Natural killer cell treated with Interleukin-12 subunit alpha and Interleukin-12 subunit beta and Interleukin-15 and Interleukin-18, amount 100 ng/mL, for 72 hours (primary cell): ENCODE measurements around the gene RRAGC. TPM values are rescaled to one million over a fixed set of nuclear protein-coding genes. Genes with fewer than 3 reads are reported as not detected.
A peak's percentile ranks its signal among the peaks of the same experiment; 100 is the strongest.
"Not testable (repeated sequence)": the region's sequence is repeated elsewhere in the genome, so short reads cannot be mapped to it uniquely, and the experiment has no call there.

Experiments
- ATAC-seq, 2 donors: fragments of 150-1000 bp; cut with Tn5 transposase in 1 of 2; sonication (Bioruptor Pico), chemical (Tn5 transposase) in 1 of 2; 2 replicates each; pipeline ENCODE4 v1.10.0; 2021
- DNase-seq: peaks from one replicate; pipeline ENCODE4 v3.0.0; 2022; ENCODE audit warnings: low spot score
- H3K27ac Mint-ChIP-seq, 2 donors: 1 replicate in 1 of 2; 2 replicates in 1 of 2; pipeline ENCODE4 v1.8.0; 2022; ENCODE audit warnings: mixed read lengths in 2 of 2, mild to moderate bottlenecking in 1 of 2, moderate library complexity in 1 of 2
- H3K27me3 Mint-ChIP-seq, 2 donors: 1 replicate in 1 of 2; 2 replicates in 1 of 2; pipeline ENCODE4 v1.8.0; 2022; ENCODE audit warnings: mixed read lengths in 2 of 2
- H3K36me3 Mint-ChIP-seq: one replicate; pipeline ENCODE4 v1.8.0; 2022; ENCODE audit warnings: mixed read lengths
- H3K4me1 Mint-ChIP-seq, 2 donors: 1 replicate in 1 of 2; 2 replicates in 1 of 2; pipeline ENCODE4 v1.8.0; 2022; ENCODE audit warnings: low read depth in 2 of 2, mixed read lengths in 2 of 2, mild to moderate bottlenecking in 1 of 2
- H3K4me3 Mint-ChIP-seq: one replicate; pipeline ENCODE4 v1.8.0; 2022; ENCODE audit warnings: mixed read lengths
- H3K9me3 Mint-ChIP-seq: 2 replicates; pipeline ENCODE4 v1.8.0; 2022; ENCODE audit warnings: mixed read lengths
- total RNA-seq, 2 donors: library from RNA; stranded (reverse); gene quantifications; one replicate each; pipeline ENCODE4 v1.2.3, GENCODE V29; 2022

The RRAGC gene
- total RNA-seq, 2 donors from 2014 or later = 18.3 to 24.2 TPM

DNA sequence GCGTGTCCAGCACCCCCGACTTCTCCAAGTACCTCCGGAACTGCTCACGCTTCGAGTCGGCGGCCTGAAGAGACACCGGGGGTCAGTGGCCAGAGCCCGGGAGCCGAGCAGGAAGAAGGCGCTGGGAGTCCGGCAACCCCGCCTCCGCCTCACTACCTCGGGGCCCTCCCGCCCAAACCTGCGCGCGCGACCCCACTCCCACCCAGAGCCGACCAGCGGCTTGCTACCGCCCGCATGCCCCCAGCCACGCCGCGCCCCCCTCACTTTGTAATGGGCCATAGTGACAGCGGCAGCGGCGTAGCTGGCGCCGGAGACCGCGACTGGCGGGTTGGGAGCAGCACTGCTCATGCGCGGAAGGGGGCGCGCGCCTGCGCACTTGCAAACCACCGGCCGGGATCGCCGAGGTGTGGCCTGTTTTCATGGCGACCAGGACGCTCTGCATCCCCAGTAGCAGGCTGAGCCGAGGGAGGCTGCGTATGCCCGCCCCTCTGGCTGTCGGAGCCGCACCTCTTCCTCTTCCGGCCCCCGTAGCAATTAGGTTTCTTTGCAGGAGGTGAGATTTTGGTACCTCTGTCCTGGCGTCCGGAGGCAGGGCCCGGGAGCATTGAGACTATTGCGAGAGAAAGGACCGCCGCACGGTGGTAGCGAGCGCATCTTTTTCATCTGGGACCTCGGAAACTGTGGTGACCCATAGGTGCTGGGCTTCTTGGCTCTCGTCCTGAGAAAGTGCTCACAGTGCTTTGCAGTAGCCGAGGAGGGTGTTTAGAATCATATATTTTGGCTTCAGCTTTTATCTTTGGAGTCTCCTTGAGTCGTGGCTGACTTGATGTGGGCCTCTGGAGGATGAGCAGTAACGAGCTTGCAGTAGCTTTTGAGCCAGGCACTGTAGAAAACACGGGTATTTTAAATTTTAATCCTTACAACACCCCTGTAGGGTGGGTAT is 13.7 kb upstream of the RRAGC start, which contains the start of gene MYCBP:
Gene MYCBP, minus strand, starts transcription at position 322 of the 943 bp plus-strand sequence. Its CDS starts 43 bp downstream, at position 279.
- DNase-seq (peak; percentile 97), ATAC-seq (peak; percentile 100)
- Mint-ChIP-seq H3K27me3 (no peaks in the 10 kb centered on the region), H3K4me1 (peaks cover 11 to 22% of the 10 kb centered on the region in 2 donors), H3K36me3 (no peaks in the 10 kb centered on the region), H3K4me3 (peak within 1 kb of the TSS; percentile 78), H3K27ac (peak within 1 kb of the TSS; percentile 81 to 82), H3K9me3 (no peaks in the 10 kb centered on the region)

DNA sequence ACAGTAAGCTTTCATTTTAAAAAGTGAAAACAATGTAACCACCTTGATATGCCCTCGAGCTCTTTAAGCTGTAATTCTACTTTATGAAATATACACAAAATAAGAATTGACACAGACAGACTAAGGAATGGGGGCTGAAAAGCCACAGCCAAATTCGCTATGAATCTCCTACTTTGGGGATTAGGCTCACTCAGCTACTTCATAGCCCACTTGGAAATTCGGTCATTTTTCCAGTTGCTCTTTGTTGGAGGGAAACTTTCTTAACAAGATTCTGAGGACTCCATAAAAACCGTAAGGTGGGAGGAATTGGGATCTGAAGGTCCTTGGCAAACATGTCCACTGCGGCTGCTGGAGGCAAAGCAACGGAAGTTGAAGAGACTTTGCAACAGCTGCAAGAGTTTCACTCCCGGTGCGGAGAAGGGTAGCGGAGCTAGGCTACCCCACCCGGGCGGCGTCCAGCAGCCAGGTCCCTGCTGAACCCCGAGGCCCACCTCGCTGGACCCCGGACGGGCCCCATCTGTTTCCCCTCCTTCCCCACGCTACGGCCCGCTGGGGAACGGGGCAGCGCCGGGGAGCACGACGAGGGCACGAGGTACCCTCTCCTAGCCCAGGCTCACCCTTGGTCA is 12.9 kb upstream of the RRAGC start:
- Mint-ChIP-seq H3K27ac (peak overlapping the region; percentile 81 to 82), H3K9me3 (no peaks in the 10 kb centered on the region), H3K4me3 (peak overlapping the region; percentile 78), H3K36me3 (no peaks in the 10 kb centered on the region), H3K27me3 (no peaks in the 10 kb centered on the region), H3K4me1 (peaks cover 11 to 22% of the 10 kb centered on the region in 2 donors)
- DNase-seq (peak; percentile 63), ATAC-seq (peak; percentile 13 to 51)

DNA sequence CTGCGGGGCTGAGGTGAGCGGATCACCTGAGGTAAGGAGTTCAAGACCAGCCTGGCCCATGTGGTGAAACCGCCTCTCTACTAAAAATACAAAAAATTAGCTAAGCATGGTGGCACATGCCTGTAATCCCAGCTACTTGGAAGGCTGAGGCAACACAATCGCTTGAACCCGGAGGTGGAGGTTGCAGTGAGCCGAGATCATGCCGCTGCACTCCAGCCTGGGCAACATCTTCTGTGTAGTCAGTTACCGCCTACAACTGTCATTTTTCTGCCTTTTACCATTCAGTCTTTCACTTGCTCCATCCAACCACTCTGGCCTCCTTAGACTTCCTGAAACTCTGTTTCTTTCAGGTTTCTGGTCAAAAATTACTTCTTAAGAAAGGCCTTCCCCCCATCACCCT is 11.4 kb upstream of the RRAGC start:
- Mint-ChIP-seq H3K27ac (no peak overlapping the region), H3K9me3 (no peaks in the 10 kb centered on the region), H3K36me3 (no peaks in the 10 kb centered on the region), H3K4me3 (peak overlapping the region; percentile 78), H3K27me3 (no peaks in the 10 kb centered on the region), H3K4me1 (peaks cover 11 to 22% of the 10 kb centered on the region in 2 donors)
- ATAC-seq (no peak), DNase-seq (no peak)

DNA sequence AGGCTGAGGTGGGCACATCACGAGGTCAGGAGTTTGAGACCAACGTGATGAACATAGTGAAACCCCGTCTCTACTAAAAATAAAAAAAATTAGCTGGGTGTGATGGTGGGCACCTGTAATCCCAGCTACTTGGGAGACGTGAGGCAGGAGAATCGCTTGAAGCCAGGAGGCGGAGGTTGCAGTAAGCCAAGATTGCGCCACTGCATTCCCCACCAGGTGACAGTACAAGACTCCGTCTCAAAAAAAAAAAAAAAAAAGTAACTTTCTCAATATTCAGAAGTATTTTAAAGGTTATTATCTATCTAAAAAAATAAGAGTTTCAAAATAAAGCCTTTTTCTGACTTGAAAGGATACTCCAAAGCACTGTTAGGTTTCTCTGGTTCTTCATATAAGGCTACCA is 7.6 kb upstream of the RRAGC start:
- H3K36me3 Mint-ChIP-seq = peaks cover 5% of the 10 kb centered on the region
- no peak overlapping the region for H3K27ac Mint-ChIP-seq
- no peaks in the 10 kb centered on the region for H3K9me3 Mint-ChIP-seq
- no peak overlapping the region for H3K4me3 Mint-ChIP-seq
- ATAC-seq (no peak), DNase-seq (no peak)
- H3K4me1 Mint-ChIP-seq = peaks cover 6 to 18% of the 10 kb centered on the region in 2 donors
- no peaks in the 10 kb centered on the region for H3K27me3 Mint-ChIP-seq

DNA sequence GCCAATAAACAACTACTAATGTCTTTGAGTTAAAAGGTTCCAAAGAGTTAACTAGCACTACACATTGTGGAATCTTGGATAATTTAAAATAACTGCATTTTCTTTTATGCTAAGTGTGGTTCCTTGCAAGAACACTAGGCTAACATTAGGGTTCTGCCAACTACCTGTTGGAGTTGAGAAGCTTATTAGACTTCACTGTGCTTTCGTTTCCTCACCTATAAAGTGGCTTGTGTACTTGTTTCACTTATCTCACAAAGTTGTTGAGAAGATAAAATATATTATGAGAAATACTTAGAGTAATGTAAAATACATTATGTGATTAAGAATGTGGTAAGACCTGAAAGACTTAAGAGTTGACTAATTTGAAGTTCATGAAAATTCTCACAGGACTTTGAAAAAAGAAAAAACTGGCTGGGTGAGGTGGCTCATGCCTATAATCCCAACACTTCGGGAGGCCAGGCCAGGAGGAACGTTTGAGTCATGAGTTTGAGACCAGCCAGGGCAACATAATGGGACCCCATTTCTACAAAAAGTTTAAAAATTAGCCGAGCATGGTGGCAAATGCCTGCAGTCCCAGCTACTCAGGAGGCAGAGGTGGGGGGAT is 5.6 kb upstream of the RRAGC start:
- H3K4me3 Mint-ChIP-seq = no peak overlapping the region
- H3K9me3 Mint-ChIP-seq = no peaks in the 10 kb centered on the region
- DNase-seq (no peak), ATAC-seq (no peak)
- no peak overlapping the region for H3K27ac Mint-ChIP-seq
- no peaks in the 10 kb centered on the region for H3K27me3 Mint-ChIP-seq
- peaks cover 3 to 18% of the 10 kb centered on the region in 2 donors for H3K4me1 Mint-ChIP-seq
- peaks cover 5% of the 10 kb centered on the region for H3K36me3 Mint-ChIP-seq

DNA sequence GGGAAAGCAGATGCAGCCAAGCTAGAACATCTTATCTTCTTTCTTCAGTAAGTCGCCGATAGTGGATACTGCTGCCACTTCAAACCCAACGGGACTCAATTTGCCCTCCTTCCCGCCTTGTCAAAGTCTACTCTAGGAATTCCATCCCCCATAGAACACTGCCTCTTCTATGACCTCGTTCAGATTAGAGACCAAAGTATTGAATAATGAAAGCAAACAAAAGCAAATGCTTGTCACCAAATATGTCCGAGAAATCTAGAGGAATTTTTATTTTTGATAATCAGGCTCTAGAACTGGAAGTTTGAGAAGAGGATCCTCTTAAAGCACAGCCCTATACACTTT is 853 bp upstream of the RRAGC start:
- Mint-ChIP-seq H3K4me3 (peak overlapping the region; percentile 91), H3K27me3 (no peaks in the 10 kb centered on the region), H3K4me1 (peaks cover 21 to 31% of the 10 kb centered on the region in 2 donors), H3K9me3 (no peaks in the 10 kb centered on the region), H3K27ac (peak overlapping the region; percentile 60 to 91), H3K36me3 (peaks cover 14% of the 10 kb centered on the region)
- ATAC-seq (no peak), DNase-seq (no peak)

DNA sequence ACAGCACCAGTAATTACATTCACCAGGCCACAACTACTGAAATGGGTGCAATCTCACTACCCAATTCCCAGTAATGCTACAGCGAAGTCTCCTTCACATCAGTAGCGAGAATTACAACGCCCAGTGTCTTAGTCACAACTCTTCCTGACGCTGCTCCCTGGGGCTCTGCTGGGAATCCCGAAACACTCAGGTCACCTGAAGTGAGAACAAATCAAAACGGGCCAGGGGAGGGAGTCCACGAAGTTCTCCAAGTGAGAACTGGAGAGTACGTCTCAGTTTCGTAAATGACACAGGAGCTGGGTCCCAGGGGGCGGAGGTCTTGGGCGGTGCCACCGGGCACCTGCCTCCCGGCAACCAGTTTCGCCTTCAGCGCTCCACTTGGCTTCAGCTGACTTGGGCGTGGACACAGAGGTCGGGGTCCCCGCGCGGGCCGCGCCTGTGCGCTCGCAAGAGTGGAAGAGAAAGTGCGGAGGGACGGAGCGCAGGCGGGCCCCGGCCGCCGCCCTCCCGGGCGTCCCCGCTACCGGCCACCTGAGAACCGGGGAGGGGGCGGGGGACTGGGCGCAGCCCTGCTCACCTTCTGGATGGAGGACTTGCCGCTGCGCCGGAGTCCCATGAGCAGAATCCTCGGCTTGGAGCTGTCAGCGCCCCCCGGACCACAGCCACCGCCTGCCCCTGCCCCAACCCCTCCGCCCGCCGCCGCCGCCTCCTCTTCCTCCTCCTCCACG is 575 bp downstream of the RRAGC start:
- DNase-seq (peak; percentile 74), ATAC-seq (peak; percentile 47)
- Mint-ChIP-seq H3K9me3 (no peaks in the 10 kb centered on the region), H3K27me3 (no peaks in the 10 kb centered on the region), H3K4me3 (peak overlapping the region; percentile 91), H3K4me1 (peaks cover 21 to 37% of the 10 kb centered on the region in 2 donors), H3K27ac (peak overlapping the region; percentile 81 to 82), H3K36me3 (peaks cover 20% of the 10 kb centered on the region)

DNA sequence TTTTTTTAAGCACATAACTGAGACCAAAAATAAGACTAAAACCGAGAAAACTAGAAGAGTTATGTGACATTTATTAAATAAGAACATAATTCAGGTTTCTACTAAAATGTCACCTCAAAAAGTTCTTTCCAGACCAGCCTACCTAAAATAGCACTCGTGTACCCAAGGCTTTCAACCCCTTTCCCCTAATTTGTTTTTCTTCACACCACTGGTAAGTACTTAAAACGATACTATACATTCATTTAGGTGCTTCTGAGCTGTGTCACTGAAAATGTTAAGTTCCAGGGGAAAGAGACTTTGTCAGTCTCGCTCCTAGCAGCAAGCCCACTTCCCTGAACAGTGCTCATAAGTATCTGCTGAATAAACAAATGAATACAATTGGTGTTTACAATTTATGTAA is 6.8 kb downstream of the RRAGC start:
- DNase-seq (no peak), ATAC-seq (peak; percentile 73 to 90)
- peak overlapping the region; percentile 30 to 68 for H3K27ac Mint-ChIP-seq
- peaks cover 29% of the 10 kb centered on the region for H3K36me3 Mint-ChIP-seq
- H3K4me3 Mint-ChIP-seq = peak overlapping the region; percentile 63
- peaks cover 15 to 28% of the 10 kb centered on the region in 2 donors for H3K4me1 Mint-ChIP-seq
- no peaks in the 10 kb centered on the region for H3K27me3 Mint-ChIP-seq
- H3K9me3 Mint-ChIP-seq = no peaks in the 10 kb centered on the region

DNA sequence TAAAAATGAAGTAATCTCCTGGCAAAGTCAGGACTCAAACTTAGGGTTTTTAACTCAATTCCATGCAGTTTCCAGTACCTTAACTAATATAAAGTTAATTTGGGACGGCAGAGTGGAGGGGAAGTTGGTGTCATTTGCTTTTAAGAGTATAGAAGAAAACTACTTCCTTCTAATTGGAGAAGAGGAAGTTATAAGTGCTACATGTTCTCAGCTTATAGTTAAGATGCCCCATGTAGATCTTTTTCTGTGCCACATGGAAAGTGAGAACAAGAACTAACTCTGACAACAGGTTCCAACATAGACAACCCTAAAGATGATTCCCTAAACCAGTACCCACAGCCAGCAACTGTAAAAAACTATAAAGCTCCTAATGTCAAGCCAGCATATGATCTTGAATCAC is 11.5 kb downstream of the RRAGC start:
- ATAC-seq (no peak), DNase-seq (no peak)
- H3K9me3 Mint-ChIP-seq = no peaks in the 10 kb centered on the region
- H3K36me3 Mint-ChIP-seq = peaks cover 28% of the 10 kb centered on the region
- no peaks in the 10 kb centered on the region for H3K27me3 Mint-ChIP-seq
- H3K4me1 Mint-ChIP-seq = peaks cover 9 to 17% of the 10 kb centered on the region in 2 donors
- no peak overlapping the region for H3K4me3 Mint-ChIP-seq
- no peak overlapping the region for H3K27ac Mint-ChIP-seq

DNA sequence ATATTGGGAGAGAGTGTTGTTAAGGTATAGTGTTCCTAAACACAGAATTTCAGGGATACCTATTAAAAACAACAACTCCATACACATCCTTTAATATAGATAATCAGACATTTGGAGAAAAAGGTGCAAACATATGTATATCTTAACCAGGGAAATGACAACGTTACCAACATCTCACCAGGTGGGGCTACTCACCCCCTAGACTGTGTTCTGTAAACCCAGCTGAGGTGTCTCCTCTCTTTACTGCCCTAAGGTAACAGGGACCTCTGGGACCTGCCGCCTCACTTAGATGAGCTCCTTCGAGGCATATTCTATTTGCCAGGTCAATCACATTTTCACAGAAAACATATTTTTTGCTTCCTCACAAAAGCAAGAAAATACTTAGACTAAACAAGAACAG is 13.4 kb downstream of the RRAGC start:
- Mint-ChIP-seq H3K4me3 (no peak overlapping the region), H3K4me1 (peaks cover 4 to 10% of the 10 kb centered on the region in 2 donors), H3K36me3 (peaks cover 21% of the 10 kb centered on the region), H3K27ac (no peak overlapping the region), H3K9me3 (no peaks in the 10 kb centered on the region), H3K27me3 (no peaks in the 10 kb centered on the region)
- ATAC-seq (no peak), DNase-seq (no peak)

DNA sequence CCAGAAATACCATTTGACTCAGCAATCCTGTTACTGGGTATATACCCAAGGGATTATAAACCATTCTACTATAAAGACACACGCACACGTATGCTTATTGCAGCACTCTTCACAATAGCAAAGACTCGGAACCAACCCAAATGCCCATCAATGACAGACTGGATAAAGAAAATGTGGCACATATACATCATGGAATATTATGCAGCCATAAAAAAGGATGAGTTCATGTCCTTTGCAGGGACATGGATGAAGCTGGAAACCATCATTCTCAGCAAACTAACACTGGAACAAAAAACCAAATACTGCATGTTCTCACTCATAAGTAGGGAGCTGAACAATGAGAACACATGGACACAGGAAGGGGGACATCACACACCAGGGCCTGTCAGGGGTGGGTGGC is 14.5 kb downstream of the RRAGC start:
- not testable (repeated sequence) for H3K27me3 Mint-ChIP-seq, H3K4me3 Mint-ChIP-seq, H3K9me3 Mint-ChIP-seq, H3K27ac Mint-ChIP-seq, ATAC-seq, DNase-seq
- H3K4me1 Mint-ChIP-seq = peaks cover 7 to 16% of the 10 kb centered on the region in 2 donors
- peaks cover 21% of the 10 kb centered on the region for H3K36me3 Mint-ChIP-seq

DNA sequence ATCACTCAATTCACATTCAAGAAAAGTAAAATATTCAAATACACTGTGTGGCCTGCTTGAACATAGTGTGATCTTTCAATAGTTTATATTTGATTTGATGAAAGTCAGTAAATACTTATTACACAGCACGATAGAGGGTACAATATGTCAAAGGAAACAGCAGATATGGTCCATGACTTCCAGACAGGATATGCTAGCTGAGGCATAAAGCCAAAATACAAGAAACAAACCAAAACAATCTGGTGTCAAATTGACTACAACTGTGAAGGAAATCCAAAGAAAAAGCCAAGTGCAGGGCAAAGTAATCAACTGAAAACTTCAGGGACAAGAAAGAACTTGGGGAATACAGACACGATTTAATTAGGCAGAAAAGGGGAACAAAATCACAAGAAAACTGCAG is 19.3 kb downstream of the RRAGC start:
- H3K4me3 Mint-ChIP-seq = no peak overlapping the region
- no peak for DNase-seq
- H3K4me1 Mint-ChIP-seq = peaks cover 6 to 14% of the 10 kb centered on the region in 2 donors
- no peak for ATAC-seq
- H3K36me3 Mint-ChIP-seq = peaks cover 31% of the 10 kb centered on the region
- H3K27ac Mint-ChIP-seq = no peak overlapping the region
- no peaks in the 10 kb centered on the region for H3K9me3 Mint-ChIP-seq
- no peaks in the 10 kb centered on the region for H3K27me3 Mint-ChIP-seq

DNA sequence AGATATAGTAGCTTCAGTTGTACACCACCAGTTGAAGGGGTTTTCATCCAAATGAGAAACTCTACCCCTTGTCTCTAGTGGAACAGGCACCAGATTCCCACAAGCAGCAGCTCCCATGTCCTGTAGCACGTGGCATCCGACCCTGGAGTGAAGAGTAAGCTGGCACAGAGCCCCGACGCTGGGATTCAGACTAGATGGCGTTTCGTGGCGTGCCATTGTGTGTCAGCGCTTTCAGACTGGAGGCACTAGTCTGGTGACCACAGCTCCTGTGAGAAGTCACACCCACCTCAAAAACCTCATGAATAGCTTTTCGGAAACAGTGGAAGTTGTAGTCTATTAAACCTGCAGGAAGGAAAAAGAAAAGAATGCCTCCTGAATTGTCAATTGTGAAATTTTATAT is 20.2 kb downstream of the RRAGC start:
- Mint-ChIP-seq H3K4me3 (no peak overlapping the region), H3K27ac (no peak overlapping the region), H3K4me1 (peaks cover 6 to 12% of the 10 kb centered on the region in 2 donors), H3K36me3 (peaks cover 23% of the 10 kb centered on the region), H3K27me3 (no peaks in the 10 kb centered on the region), H3K9me3 (no peaks in the 10 kb centered on the region)
- no peak for DNase-seq
- ATAC-seq = no peak
